Caco-2 (cell line): ENCODE data around the gene ALKBH5. TPM values are rescaled to one million over a fixed set of nuclear protein-coding genes. Genes with fewer than 3 reads are reported as not detected.

Experiments used
- BruUV-seq: library from RNA; stranded (reverse); fragments of 400-500 nt; replicated peaks from 2 replicates; lab custom pipeline; 2021; lab: Mats Ljungman, UMichigan
- CTCF ChIA-PET: fragments of 300-600 bp; sonication (Branson Sonifier 250); formaldehyde crosslinking; loops from one replicate; lab custom pipeline; 2022; ENCODE audit warnings: antibody characterized with exemption; lab: Charles Lee
- POLR2A ChIA-PET: fragments of 300-600 bp; sonication (Branson Sonifier 250); formaldehyde crosslinking; loops from one replicate; lab custom pipeline; 2022; ENCODE audit warnings: antibody characterized with exemption; lab: Charles Lee
- DNase-seq, 2 experiments: peaks; one replicate each; pipeline versions ENCODE4 v3.0.0 to v3.0.0-alpha.2; 2020 to 2022
- H3K27me3 ChIP-seq: replicated peaks from 2 replicates; pipeline ENCODE4 v1.6.0; 2011; ENCODE audit warnings: low read length; ENCODE audit not compliant: control insufficient read depth, insufficient read depth
- H3K36me3 ChIP-seq: 2 replicates; pipeline ENCODE4 v1.5.1; 2011; ENCODE audit warnings: low read length; ENCODE audit not compliant: control insufficient read depth, insufficient read depth
- H3K4me1 ChIP-seq: fragments of 250-450 bp; sonication (Bioruptor Pico); 2 replicates; pipeline ENCODE4 v1.5.1; 2020; ENCODE audit warnings: mild to moderate bottlenecking
- H3K4me3 ChIP-seq: 2 replicates; pipeline ENCODE4 v1.5.1; 2011; ENCODE audit warnings: low read depth, mild to moderate bottlenecking, control low read depth, low read length
- H3K9me3 ChIP-seq: fragments of 250-450 bp; sonication (Bioruptor Pico); 2 replicates; pipeline ENCODE4 v1.5.1; 2020; ENCODE audit warnings: mild to moderate bottlenecking, moderate library complexity
- H3K27ac Mint-ChIP-seq: one replicate; pipeline ENCODE4 v1.8.0; 2022; ENCODE audit warnings: mixed read lengths; ENCODE audit not compliant: unreplicated experiment
- H3K27me3 Mint-ChIP-seq: one replicate; pipeline ENCODE4 v1.8.0; 2022; ENCODE audit warnings: mixed read lengths; ENCODE audit not compliant: insufficient read depth, unreplicated experiment
- H3K36me3 Mint-ChIP-seq: one replicate; pipeline ENCODE4 v1.8.0; 2022; ENCODE audit warnings: mild to moderate bottlenecking, mixed read lengths; ENCODE audit not compliant: insufficient read depth, unreplicated experiment
- H3K4me1 Mint-ChIP-seq: one replicate; pipeline ENCODE4 v1.8.0; 2022; ENCODE audit warnings: low read depth, mixed read lengths; ENCODE audit not compliant: unreplicated experiment
- H3K4me3 Mint-ChIP-seq: one replicate; pipeline ENCODE4 v1.8.0; 2022; ENCODE audit warnings: mild to moderate bottlenecking, moderate library complexity, mixed read lengths; ENCODE audit not compliant: unreplicated experiment
- H3K9me3 Mint-ChIP-seq: one replicate; pipeline ENCODE4 v1.8.0; 2022; ENCODE audit warnings: mixed read lengths; ENCODE audit not compliant: unreplicated experiment
- CTCF ChIP-seq, 2 experiments: fragments of 200-600 bp in 1 of 2; IDR thresholded peaks; 1 replicate in 1 of 2; 2 replicates in 1 of 2; pipeline versions ENCODE4 v1.5.1 to v1.8.0; 2011 to 2022; ENCODE audit warnings: antibody characterized with exemption in 1 of 2, control low read depth in 1 of 2, inconsistent platforms in 1 of 2, low read depth in 1 of 2, low read length in 1 of 2, mild to moderate bottlenecking in 1 of 2, moderate library complexity in 1 of 2; ENCODE audit not compliant: insufficient read depth in 1 of 2, severe bottlenecking in 1 of 2, unreplicated experiment in 1 of 2
- intact Hi-C: fragments of 100-400 bp; cut with micrococcal nuclease; formaldehyde crosslinking; loops from one replicate; pipeline ENCODE4 v1.10.0; 2022; ENCODE audit not compliant: unreplicated experiment
- total RNA-seq: library from RNA; stranded (reverse); gene quantifications from 2 replicates; pipeline ENCODE4 v1.2.3, GENCODE V29; 2022

Gene ALKBH5
- total RNA-seq, 1 experiment from 2014 or later: 101 TPM

- intact Hi-C loops: loop anchor here (5.0 kb wide), 1 partner anchor 60 kb away; no protein-coding TSS in a partner anchor
- no peak for DNase-seq
- H3K4me3 ChIP-seq: no peak overlapping the region
- H3K9me3 ChIP-seq: no peaks in the 10 kb centered on the region
- peaks cover 5% of the 10 kb centered on the region for H3K4me1 ChIP-seq
- H3K36me3 Mint-ChIP-seq: no peaks in the 10 kb centered on the region
- BruUV-seq: no TSS peak
- H3K36me3 ChIP-seq: no peaks in the 10 kb centered on the region
- no peak for TF ChIP-seq CTCF (IDR thresholded peaks at IDR 0.05; ENCODE audit: insufficient read depth in 1 of 2, low read depth in 1 of 2, low read length in 1 of 2, severe bottlenecking in 1 of 2, unreplicated experiment in 1 of 2)
- POLR2A ChIA-PET: no interaction called here
- H3K27me3 Mint-ChIP-seq: no peaks in the 10 kb centered on the region
- H3K27me3 ChIP-seq: no peaks in the 10 kb centered on the region
- H3K4me1 Mint-ChIP-seq: peaks cover 14% of the 10 kb centered on the region
- no peaks in the 10 kb centered on the region for H3K9me3 Mint-ChIP-seq
- no peak overlapping the region for H3K27ac Mint-ChIP-seq
- no peak overlapping the region for H3K4me3 Mint-ChIP-seq
- CTCF ChIA-PET: interaction anchor here (0.6 to 2.4 kb wide), 2 partner anchors 11 to 77 kb away, joined by 3 to 10 read pairs; no protein-coding TSS in a partner anchor
Observed at GRCh38 chr17:18142417-18142816, 41.2 kb upstream of the ALKBH5 start.

GRCh38 chr17:18143044-18143936, 40.3 kb upstream of the ALKBH5 start:
- intact Hi-C loops: loop anchor here (5.0 kb wide), 1 partner anchor 59 kb away; no protein-coding TSS in a partner anchor
- no peaks in the 10 kb centered on the region for H3K27me3 Mint-ChIP-seq
- Histone ChIP-seq H3K4me3 (no peak overlapping the region), H3K36me3 (no peaks in the 10 kb centered on the region), H3K4me1 (peaks cover 5% of the 10 kb centered on the region), H3K9me3 (no peaks in the 10 kb centered on the region), H3K27me3 (no peaks in the 10 kb centered on the region)
- no peaks in the 10 kb centered on the region for H3K36me3 Mint-ChIP-seq
- H3K4me1 Mint-ChIP-seq: peaks cover 14% of the 10 kb centered on the region
- TF ChIP-seq CTCF (IDR thresholded peaks at IDR 0.05; ENCODE audit: insufficient read depth in 1 of 2, low read depth in 1 of 2, low read length in 1 of 2, severe bottlenecking in 1 of 2, unreplicated experiment in 1 of 2): peak in 1 of 2 experiments; percentile 46
- no peak overlapping the region for H3K4me3 Mint-ChIP-seq
- ChIA-PET POLR2A (no interaction called here), CTCF (interaction anchor here (0.6 to 2.4 kb wide), 3 partner anchors 10 to 76 kb away, joined by 3 to 10 read pairs (median 6); no protein-coding TSS in a partner anchor)
- H3K9me3 Mint-ChIP-seq: no peaks in the 10 kb centered on the region
- no peak overlapping the region for H3K27ac Mint-ChIP-seq
- peak in 1 of 2 experiments; percentile 29 for DNase-seq
- BruUV-seq: no TSS peak

- no peak for TF ChIP-seq CTCF (IDR thresholded peaks at IDR 0.05; ENCODE audit: insufficient read depth in 1 of 2, low read depth in 1 of 2, low read length in 1 of 2, severe bottlenecking in 1 of 2, unreplicated experiment in 1 of 2)
- Mint-ChIP-seq H3K27me3 (no peaks in the 10 kb centered on the region), H3K4me3 (no peak overlapping the region), H3K9me3 (no peaks in the 10 kb centered on the region), H3K27ac (no peak overlapping the region), H3K4me1 (peaks cover 14% of the 10 kb centered on the region), H3K36me3 (no peaks in the 10 kb centered on the region)
- Histone ChIP-seq H3K4me3 (no peak overlapping the region), H3K36me3 (no peaks in the 10 kb centered on the region), H3K27me3 (no peaks in the 10 kb centered on the region), H3K9me3 (no peaks in the 10 kb centered on the region), H3K4me1 (peaks cover 5% of the 10 kb centered on the region)
- intact Hi-C loops: loop anchor here (5.0 kb wide), 1 partner anchor 58 kb away; no protein-coding TSS in a partner anchor
- ChIA-PET CTCF (interaction anchor here (0.5 to 1.3 kb wide), 2 partner anchors 10 to 738 kb away, joined by 3 to 5 read pairs; no protein-coding TSS in a partner anchor), POLR2A (no interaction called here)
- no peak for DNase-seq
- no TSS peak for BruUV-seq
Observed at GRCh38 chr17:18144261-18144660, 39.4 kb upstream of the ALKBH5 start.
